ENCODE results near the gene FBXO21. TPM values are rescaled to one million over a fixed set of nuclear protein-coding genes. Genes with fewer than 3 reads are reported as not detected.

FBXO21 gene
- total and polyA plus RNA-seq, 2 donors (not counting 1 experiment from before 2014, with no cell fraction given) = 28.2 to 55.7 TPM

DNA sequence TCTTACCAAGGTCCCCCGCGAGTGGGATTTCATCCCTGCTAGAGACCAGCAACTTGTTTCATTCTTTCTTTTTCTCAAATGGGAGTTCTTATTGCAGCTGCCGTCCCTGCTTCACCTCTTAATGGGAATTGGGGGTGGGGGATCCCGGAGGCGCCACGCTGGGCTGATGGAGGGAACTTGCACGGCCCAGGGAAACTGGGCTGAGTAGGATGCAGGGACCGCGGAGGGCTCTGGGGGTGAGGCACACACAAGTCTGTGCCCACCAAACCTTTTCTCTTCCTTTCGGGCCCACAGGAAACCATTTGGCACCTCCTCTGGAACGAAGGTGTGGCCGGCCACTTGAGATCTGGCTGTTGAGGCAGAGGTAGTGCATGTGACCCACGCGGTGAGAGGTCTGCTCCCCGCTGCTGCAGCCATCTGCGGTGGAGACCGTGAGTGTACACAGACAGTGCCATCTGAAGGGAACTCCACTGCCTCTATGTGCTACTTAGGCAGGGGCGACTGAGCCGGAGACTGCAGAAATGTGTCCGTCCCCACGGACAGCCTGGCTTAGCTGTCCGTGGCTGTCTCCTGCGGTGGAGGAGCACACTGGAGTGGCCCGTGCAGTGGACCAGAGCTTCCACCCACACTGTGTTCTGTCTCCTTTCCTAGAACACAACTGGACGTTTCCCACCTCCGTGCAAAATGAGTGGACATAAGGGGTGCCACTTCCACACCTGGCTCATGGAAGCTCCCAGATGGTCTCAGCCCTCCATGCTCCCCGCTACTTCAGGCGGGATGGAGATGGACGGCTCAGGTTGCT lies 49.0 kb downstream of the FBXO21 start:
- no peaks in the 10 kb centered on the region for H3K9me3 ChIP-seq (ENCODE audit: control extremely low read depth in 1 of 3, control insufficient read depth in 2 of 3, insufficient read depth in 1 of 3, low read length in 2 of 3)
- H3K4me3 ChIP-seq (ENCODE audit: control extremely low read depth in 1 of 5, extremely low read depth in 1 of 5, insufficient read depth in 1 of 5, low read depth in 2 of 5, low read length in 4 of 5) = no peak overlapping the region
- Mint-ChIP-seq H3K27ac (no peak overlapping the region), H3K9me3 (ENCODE audit: insufficient read depth) (no peaks in the 10 kb centered on the region), H3K27me3 (no peaks in the 10 kb centered on the region), H3K4me1 (peaks cover 21% of the 10 kb centered on the region), H3K4me3 (no peak overlapping the region)
- POLR2A ChIA-PET = interaction anchor here (1.2 kb wide), 1 partner anchor 42 kb away, joined by 3 read pairs; the partner anchor contains the start of gene TESC
- no peaks in the 10 kb centered on the region for H4K20me1 ChIP-seq (ENCODE audit: control insufficient read depth, insufficient read depth, low read length, poor library complexity, severe bottlenecking)
- CTCF ChIA-PET = interaction anchor here (1.2 kb wide), 1 partner anchor 40 kb away, joined by 3 read pairs; no protein-coding TSS in a partner anchor
- ATAC-seq (ENCODE audit: low read depth) (no peak), DNase-seq (no peak)
- TF ChIP-seq, protein P1, sequence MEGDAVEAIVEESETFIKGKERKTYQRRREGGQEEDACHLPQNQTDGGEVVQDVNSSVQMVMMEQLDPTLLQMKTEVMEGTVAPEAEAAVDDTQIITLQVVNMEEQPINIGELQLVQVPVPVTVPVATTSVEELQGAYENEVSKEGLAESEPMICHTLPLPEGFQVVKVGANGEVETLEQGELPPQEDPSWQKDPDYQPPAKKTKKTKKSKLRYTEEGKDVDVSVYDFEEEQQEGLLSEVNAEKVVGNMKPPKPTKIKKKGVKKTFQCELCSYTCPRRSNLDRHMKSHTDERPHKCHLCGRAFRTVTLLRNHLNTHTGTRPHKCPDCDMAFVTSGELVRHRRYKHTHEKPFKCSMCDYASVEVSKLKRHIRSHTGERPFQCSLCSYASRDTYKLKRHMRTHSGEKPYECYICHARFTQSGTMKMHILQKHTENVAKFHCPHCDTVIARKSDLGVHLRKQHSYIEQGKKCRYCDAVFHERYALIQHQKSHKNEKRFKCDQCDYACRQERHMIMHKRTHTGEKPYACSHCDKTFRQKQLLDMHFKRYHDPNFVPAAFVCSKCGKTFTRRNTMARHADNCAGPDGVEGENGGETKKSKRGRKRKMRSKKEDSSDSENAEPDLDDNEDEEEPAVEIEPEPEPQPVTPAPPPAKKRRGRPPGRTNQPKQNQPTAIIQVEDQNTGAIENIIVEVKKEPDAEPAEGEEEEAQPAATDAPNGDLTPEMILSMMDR (IDR thresholded peaks at IDR 0.05) = no peak
- no peak for TF ChIP-seq EZH2 (IDR thresholded peaks at IDR 0.05; ENCODE audit: borderline replicate concordance, insufficient read depth, low read depth, low read length, poor library complexity, severe bottlenecking)
- peaks cover 0 to 3% of the 10 kb centered on the region in 2 donors for H3K4me1 ChIP-seq (ENCODE audit: control insufficient read depth in 2 of 2, insufficient read depth in 2 of 2, low read length in 2 of 2)
- no peaks in the 10 kb centered on the region for H3K79me2 ChIP-seq (ENCODE audit: control insufficient read depth, insufficient read depth, low read length)
- H3K36me3 ChIP-seq (replicated peaks in 1 of 2; ENCODE audit: control extremely low read depth in 1 of 2, control insufficient read depth in 1 of 2, extremely low read depth in 1 of 2, insufficient read depth in 2 of 2, low read length in 1 of 2) = peaks cover 3 to 20% of the 10 kb centered on the region in 2 experiments
- H3K27ac ChIP-seq (ENCODE audit: low read length in 2 of 2) = no peak overlapping the region
- no peak overlapping the region for H3K9ac ChIP-seq (ENCODE audit: low read length)
- 90% methylated on average over 29 of the region's 29 CpGs for WGBS (ENCODE audit: insufficient coverage)
- no peaks in the 10 kb centered on the region for H3K27me3 ChIP-seq (replicated peaks in 1 of 4; ENCODE audit: control extremely low read depth in 1 of 4, control insufficient read depth in 3 of 4, insufficient read depth in 4 of 4, low read length in 3 of 4)
- no peak overlapping the region for H3K4me2 ChIP-seq (replicated peaks; ENCODE audit: low read depth, low read length, poor library complexity, severe bottlenecking)
- no peak overlapping the region for H2AFZ ChIP-seq (ENCODE audit: insufficient read depth, low read depth, low read length, poor library complexity, severe bottlenecking)
- intact Hi-C loops (cut with micrococcal nuclease) = no loop called here

DNA sequence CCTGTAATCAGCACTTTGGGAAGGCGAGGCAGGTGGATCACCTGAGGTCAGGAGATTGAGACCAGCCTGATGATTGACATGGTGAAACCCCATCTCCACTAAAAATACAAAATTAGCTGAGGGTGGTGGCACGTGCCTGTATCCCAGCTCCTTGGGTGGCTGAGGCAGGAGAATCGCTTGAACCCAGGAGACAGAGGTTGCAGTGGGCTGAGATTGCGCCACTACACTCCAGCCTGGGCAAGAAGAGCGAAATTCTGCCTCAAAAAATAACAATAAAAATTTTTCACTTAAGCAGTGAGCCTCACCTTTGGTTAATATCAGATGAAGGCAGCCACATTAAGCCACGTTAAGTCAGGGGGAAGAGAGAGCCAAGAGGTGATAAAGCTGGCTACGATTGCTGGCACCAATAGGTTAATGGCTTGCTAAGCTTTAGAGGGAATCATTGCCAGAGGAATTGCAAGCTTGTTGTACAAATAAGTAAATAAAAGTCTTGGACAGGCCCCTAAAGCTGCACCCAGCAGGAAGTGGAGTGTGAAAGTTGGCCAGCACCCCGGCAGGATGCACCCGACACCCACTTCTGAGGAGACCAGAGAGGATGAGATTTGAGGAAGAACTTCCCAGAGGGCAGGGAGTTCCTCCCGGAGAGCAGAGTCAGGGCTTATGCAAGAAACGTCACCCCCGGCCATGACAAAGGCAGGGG lies 49.7 kb downstream of the FBXO21 start:
- Mint-ChIP-seq H3K27me3 (no peaks in the 10 kb centered on the region), H3K4me1 (peaks cover 21% of the 10 kb centered on the region), H3K4me3 (no peak overlapping the region), H3K9me3 (ENCODE audit: insufficient read depth) (no peaks in the 10 kb centered on the region), H3K27ac (no peak overlapping the region)
- DNase-seq (no peak), ATAC-seq (ENCODE audit: low read depth) (no peak)
- peaks cover 3 to 12% of the 10 kb centered on the region in 2 experiments for H3K36me3 ChIP-seq (replicated peaks in 1 of 2; ENCODE audit: control extremely low read depth in 1 of 2, control insufficient read depth in 1 of 2, extremely low read depth in 1 of 2, insufficient read depth in 2 of 2, low read length in 1 of 2)
- ChIA-PET POLR2A (no interaction called here), CTCF (no interaction called here)
- H3K27me3 ChIP-seq (replicated peaks in 1 of 4; ENCODE audit: control extremely low read depth in 1 of 4, control insufficient read depth in 3 of 4, insufficient read depth in 4 of 4, low read length in 3 of 4) = no peaks in the 10 kb centered on the region
- H3K9ac ChIP-seq (ENCODE audit: low read length) = no peak overlapping the region
- no peak for TF ChIP-seq EZH2 (IDR thresholded peaks at IDR 0.05; ENCODE audit: borderline replicate concordance, insufficient read depth, low read depth, low read length, poor library complexity, severe bottlenecking)
- TF ChIP-seq, protein P1 (IDR thresholded peaks at IDR 0.05) = no peak
- no peak overlapping the region for H3K27ac ChIP-seq (ENCODE audit: low read length in 2 of 2)
- peaks cover 0 to 3% of the 10 kb centered on the region in 2 donors for H3K4me1 ChIP-seq (ENCODE audit: control insufficient read depth in 2 of 2, insufficient read depth in 2 of 2, low read length in 2 of 2)
- intact Hi-C loops (cut with micrococcal nuclease) = no loop called here
- H3K4me3 ChIP-seq (ENCODE audit: control extremely low read depth in 1 of 5, extremely low read depth in 1 of 5, insufficient read depth in 1 of 5, low read depth in 2 of 5, low read length in 4 of 5) = no peak overlapping the region
- H3K9me3 ChIP-seq (ENCODE audit: control extremely low read depth in 1 of 3, control insufficient read depth in 2 of 3, insufficient read depth in 1 of 3, low read length in 2 of 3) = no peaks in the 10 kb centered on the region
- whole genome bisulfite sequencing (ENCODE audit: insufficient coverage) = 80% methylated on average over 9 of the region's 12 CpGs
- no peak overlapping the region for H2AFZ ChIP-seq (ENCODE audit: insufficient read depth, low read depth, low read length, poor library complexity, severe bottlenecking)
- H3K79me2 ChIP-seq (ENCODE audit: control insufficient read depth, insufficient read depth, low read length) = no peaks in the 10 kb centered on the region
- no peaks in the 10 kb centered on the region for H4K20me1 ChIP-seq (ENCODE audit: control insufficient read depth, insufficient read depth, low read length, poor library complexity, severe bottlenecking)
- H3K4me2 ChIP-seq (replicated peaks; ENCODE audit: low read depth, low read length, poor library complexity, severe bottlenecking) = no peak overlapping the region
